Esophagus squamous epithelium (tissue), 5 donors: ENCODE measurements around the gene MOB3B. TPM values are rescaled to one million over a fixed set of nuclear protein-coding genes. Genes with fewer than 3 reads are reported as not detected.

Experiments
- DNase-seq: peaks from one replicate; lab custom pipeline; 2025; lab: John Stamatoyannopoulos, UW
- H3K27ac ChIP-seq, 4 donors: fragments of 200-600 bp; sonication (generic); one replicate each; pipeline ENCODE4 v1.5.1; 2016 to 2019; ENCODE audit warnings: mild to moderate bottlenecking in 1 of 4
- H3K27me3 ChIP-seq, 4 donors: fragments of 200-600 bp; sonication (generic); 1 replicate in 3 of 4; 2 replicates in 1 of 4; pipeline versions ENCODE4 v1.5.1 to v1.6.0; 2017 to 2021; ENCODE audit warnings: antibody characterized with exemption in 1 of 4
- H3K36me3 ChIP-seq, 3 donors: fragments of 200-600 bp; sonication (generic); one replicate each; pipeline ENCODE4 v1.5.1; 2016 to 2019
- H3K4me1 ChIP-seq, 3 donors: fragments of 200-600 bp; sonication (generic); one replicate each; pipeline ENCODE4 v1.5.1; 2017 to 2019
- H3K4me3 ChIP-seq, 4 donors: fragments of 200-600 bp; sonication (generic); 1 replicate in 3 of 4; 2 replicates in 1 of 4; pipeline ENCODE4 v1.5.1; 2016 to 2019; ENCODE audit warnings: mild to moderate bottlenecking in 2 of 4, moderate library complexity in 1 of 4
- H3K9me3 ChIP-seq, 3 donors: fragments of 200-600 bp; sonication (generic); one replicate each; pipeline ENCODE4 v1.5.1; 2016 to 2019
- POLR2A ChIP-seq, 4 donors: fragments of 450-650 bp; IDR thresholded peaks; one replicate each; pipeline ENCODE4 v1.6.1; 2017; ENCODE audit warnings: antibody characterized with exemption in 4 of 4, mild to moderate bottlenecking in 4 of 4, moderate library complexity in 3 of 4
- WGBS, 2 donors: methylation state at CpG; one replicate each; pipeline ENCODE4 v1.1.5; 2018; 5-methylcytosine and 5-hydroxymethylcytosine counted together
- intact Hi-C: fragments of 100-400 bp; cut with DNase I; formaldehyde crosslinking; loops from one replicate; pipeline ENCODE4 v1.15.0; 2022
- total RNA-seq, 4 donors: library from RNA; depleted of rRNA; stranded (reverse); fragments of >200 nt; gene quantifications; one replicate each; pipeline ENCODE4 v1.1.0, GENCODE V29; 2016
- TF ChIP-seq, protein P1 (sequence below), 6 experiments: fragments of 450-650 bp in 4 of 6; fragments of 200-600 bp in 2 of 6; sonication (generic) in 2 of 6; IDR thresholded peaks; one replicate each; pipeline ENCODE4 v1.5.1; 2016 to 2019; ENCODE audit warnings: antibody characterized with exemption in 6 of 6, mild to moderate bottlenecking in 4 of 6, moderate library complexity in 4 of 6
- donor health status: DM: yes; HTN: yes; CAD: no.

Gene MOB3B
- total RNA-seq, 4 donors from 2014 or later = 2.2 to 7.6 (median 5.2) TPM

DNA sequence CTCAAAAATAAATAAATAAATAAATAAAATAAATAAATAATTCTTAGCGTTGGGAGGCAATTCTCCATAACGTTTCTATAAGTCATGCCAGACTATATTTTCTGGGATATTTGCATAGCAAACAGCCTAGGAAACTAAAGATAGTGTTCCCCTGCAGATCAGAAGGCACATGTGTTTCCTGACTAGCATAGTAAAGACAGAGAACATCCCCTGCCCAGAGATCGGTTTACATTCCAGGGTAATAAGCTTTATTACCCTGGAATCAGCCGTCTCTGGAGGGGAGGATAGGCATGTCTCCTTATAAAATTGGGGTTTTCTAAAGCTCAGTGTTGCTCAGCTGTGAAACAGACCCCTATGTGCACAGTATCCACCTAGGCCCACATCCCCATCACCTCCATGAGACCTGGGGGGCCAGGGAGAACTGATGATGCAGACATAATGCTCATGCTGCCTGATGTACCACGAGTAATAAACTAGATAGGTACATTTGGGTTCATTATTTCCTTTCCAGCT lies 42.4 kb downstream of the MOB3B start:
- intact Hi-C loops = no loop called here
- H3K27me3 ChIP-seq = no peaks in the 10 kb centered on the region
- H3K27ac ChIP-seq = no peak overlapping the region
- DNase-seq = no peak
- no peak overlapping the region for H3K4me3 ChIP-seq
- no peaks in the 10 kb centered on the region for H3K9me3 ChIP-seq
- peaks cover 0 to 12% (median 0%) of the 10 kb centered on the region in 3 donors for H3K4me1 ChIP-seq
- TF ChIP-seq, protein P1, sequence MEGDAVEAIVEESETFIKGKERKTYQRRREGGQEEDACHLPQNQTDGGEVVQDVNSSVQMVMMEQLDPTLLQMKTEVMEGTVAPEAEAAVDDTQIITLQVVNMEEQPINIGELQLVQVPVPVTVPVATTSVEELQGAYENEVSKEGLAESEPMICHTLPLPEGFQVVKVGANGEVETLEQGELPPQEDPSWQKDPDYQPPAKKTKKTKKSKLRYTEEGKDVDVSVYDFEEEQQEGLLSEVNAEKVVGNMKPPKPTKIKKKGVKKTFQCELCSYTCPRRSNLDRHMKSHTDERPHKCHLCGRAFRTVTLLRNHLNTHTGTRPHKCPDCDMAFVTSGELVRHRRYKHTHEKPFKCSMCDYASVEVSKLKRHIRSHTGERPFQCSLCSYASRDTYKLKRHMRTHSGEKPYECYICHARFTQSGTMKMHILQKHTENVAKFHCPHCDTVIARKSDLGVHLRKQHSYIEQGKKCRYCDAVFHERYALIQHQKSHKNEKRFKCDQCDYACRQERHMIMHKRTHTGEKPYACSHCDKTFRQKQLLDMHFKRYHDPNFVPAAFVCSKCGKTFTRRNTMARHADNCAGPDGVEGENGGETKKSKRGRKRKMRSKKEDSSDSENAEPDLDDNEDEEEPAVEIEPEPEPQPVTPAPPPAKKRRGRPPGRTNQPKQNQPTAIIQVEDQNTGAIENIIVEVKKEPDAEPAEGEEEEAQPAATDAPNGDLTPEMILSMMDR (IDR thresholded peaks at IDR 0.05) = no peak
- no peak for TF ChIP-seq POLR2A (IDR thresholded peaks at IDR 0.05)
- 45 to 51% methylated on average over 5 of the region's 5 CpGs for WGBS, 2 donors
- no peaks in the 10 kb centered on the region for H3K36me3 ChIP-seq

DNA sequence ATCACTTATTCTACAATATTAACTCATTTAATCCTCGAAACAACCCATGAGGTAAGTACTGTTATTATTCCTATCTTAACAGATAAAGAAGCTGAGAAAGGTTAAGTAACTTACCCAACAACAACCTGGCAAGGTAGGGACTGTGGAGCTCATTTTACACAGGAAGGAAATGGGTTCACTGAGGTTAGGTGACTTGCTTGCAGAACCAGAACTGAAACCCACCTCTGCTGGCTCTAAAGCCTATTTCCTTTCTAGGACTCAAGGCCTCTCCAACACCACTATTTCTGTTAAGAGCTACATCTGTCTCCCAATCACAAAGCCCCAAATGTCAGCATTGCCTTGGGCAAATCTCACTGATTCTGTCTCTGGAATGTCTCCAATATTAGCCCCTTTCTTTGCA lies 44.5 kb downstream of the MOB3B start:
- Histone ChIP-seq H3K4me1 (peaks cover 0 to 12% (median 0%) of the 10 kb centered on the region in 3 donors), H3K4me3 (no peak overlapping the region), H3K36me3 (no peaks in the 10 kb centered on the region), H3K27ac (no peak overlapping the region), H3K9me3 (no peaks in the 10 kb centered on the region), H3K27me3 (no peaks in the 10 kb centered on the region)
- intact Hi-C loops = no loop called here
- TF ChIP-seq, protein P1 (IDR thresholded peaks at IDR 0.05) = no peak
- TF ChIP-seq POLR2A (IDR thresholded peaks at IDR 0.05) = no peak
- no peak for DNase-seq
- 88 to 92% methylated on average over 1 of the region's 1 CpG for WGBS, 2 donors

DNA sequence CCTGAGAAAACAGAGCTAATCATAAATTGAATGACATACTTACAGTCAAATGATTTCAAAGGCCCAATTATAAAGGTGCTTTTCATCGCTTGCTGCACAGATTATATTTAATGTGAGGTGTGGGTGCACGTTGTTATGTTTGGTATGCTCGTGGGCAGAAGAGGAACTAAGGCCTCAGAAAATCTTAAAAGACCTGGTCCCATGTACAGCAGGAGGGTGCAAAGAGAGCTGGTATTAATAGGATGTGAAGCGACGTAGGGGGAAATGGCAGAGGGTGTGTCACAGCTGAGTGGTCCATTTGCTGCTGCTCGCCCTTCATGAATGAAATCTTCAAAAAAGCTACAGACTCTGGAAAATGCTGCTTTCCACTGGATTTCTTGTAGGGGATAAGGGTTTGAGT lies 46.0 kb downstream of the MOB3B start:
- Histone ChIP-seq H3K4me3 (no peak overlapping the region), H3K27ac (no peak overlapping the region), H3K4me1 (peaks cover 0 to 12% (median 0%) of the 10 kb centered on the region in 3 donors), H3K9me3 (peaks cover 0 to 4% (median 0%) of the 10 kb centered on the region in 3 donors), H3K27me3 (no peaks in the 10 kb centered on the region), H3K36me3 (no peaks in the 10 kb centered on the region)
- intact Hi-C loops = no loop called here
- no peak for DNase-seq
- TF ChIP-seq, protein P1 (IDR thresholded peaks at IDR 0.05) = no peak
- no peak for TF ChIP-seq POLR2A (IDR thresholded peaks at IDR 0.05)
- WGBS, 2 donors = 81 to 92% methylated on average over 6 of the region's 6 CpGs

DNA sequence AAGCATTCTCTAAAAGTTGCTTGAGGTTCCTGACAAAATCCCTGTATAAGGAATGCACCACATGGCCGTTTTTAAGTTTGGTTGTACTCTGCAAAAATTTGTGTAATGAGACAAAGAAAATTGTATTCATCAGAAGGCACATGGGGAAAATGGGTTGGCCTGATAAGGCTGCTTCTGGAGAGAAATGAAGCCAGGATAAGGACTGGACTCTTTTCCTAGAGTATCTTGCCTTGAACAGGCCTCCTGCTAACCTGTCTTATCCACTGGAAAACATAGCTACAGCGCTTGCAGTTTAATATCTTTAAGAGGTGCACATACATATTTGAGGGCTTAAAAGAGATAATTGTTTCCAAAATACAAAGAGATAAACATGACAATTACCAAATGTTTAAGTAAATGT lies 46.9 kb downstream of the MOB3B start:
- intact Hi-C loops = no loop called here
- H3K27me3 ChIP-seq = no peaks in the 10 kb centered on the region
- H3K4me3 ChIP-seq = no peak overlapping the region
- H3K36me3 ChIP-seq = no peaks in the 10 kb centered on the region
- H3K9me3 ChIP-seq = peaks cover 0 to 4% (median 0%) of the 10 kb centered on the region in 3 donors
- 70 to 94% methylated on average over 2 of the region's 2 CpGs for WGBS, 2 donors
- TF ChIP-seq, protein P1 (IDR thresholded peaks at IDR 0.05) = no peak
- TF ChIP-seq POLR2A (IDR thresholded peaks at IDR 0.05) = no peak
- no peak overlapping the region for H3K27ac ChIP-seq
- DNase-seq = no peak
- H3K4me1 ChIP-seq = peaks cover 0 to 7% (median 0%) of the 10 kb centered on the region in 3 donors

DNA sequence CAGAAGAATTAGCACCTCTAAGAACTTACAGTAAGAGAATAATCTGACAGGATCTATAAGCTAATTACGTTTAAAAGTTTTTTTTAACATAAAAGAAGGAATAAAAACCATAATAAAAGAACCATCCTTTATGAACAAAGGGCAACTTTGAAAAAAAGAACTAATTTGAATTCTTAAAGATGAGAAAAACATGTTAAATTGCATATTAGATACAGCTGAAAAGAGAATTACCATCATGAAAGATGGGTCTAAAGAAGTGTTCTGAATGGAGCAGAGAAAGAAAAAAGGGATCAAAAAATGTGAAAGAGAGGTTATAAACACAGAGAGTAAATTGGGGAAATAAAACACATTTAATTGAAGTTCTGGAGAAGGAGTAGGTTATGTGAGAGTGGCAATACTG lies 51.3 kb downstream of the MOB3B start:
- no peaks in the 10 kb centered on the region for H3K36me3 ChIP-seq
- WGBS, 2 donors = 78 to 90% methylated on average over 1 of the region's 1 CpG
- no peak for DNase-seq
- H3K4me3 ChIP-seq = no peak overlapping the region
- H3K27ac ChIP-seq = no peak overlapping the region
- no peaks in the 10 kb centered on the region for H3K27me3 ChIP-seq
- H3K4me1 ChIP-seq = peaks cover 2 to 13% (median 6%) of the 10 kb centered on the region in 3 donors
- peaks cover 0 to 4% (median 0%) of the 10 kb centered on the region in 3 donors for H3K9me3 ChIP-seq
- TF ChIP-seq POLR2A (IDR thresholded peaks at IDR 0.05) = no peak
- TF ChIP-seq, protein P1 (IDR thresholded peaks at IDR 0.05) = no peak
- intact Hi-C loops = no loop called here
